Karpas-422 (cell line): ENCODE measurements around the gene MDN1. TPM values are rescaled to one million over a fixed set of nuclear protein-coding genes. Genes with fewer than 3 reads are reported as not detected.
A peak's percentile ranks its signal among the peaks of the same experiment; 100 is the strongest.

Experiments used
- DNase-seq: peaks from one replicate; pipeline ENCODE4 v3.0.0-alpha.2; 2015
- H2AFZ ChIP-seq: fragments of 200-600 bp; sonication (generic); 2 replicates; pipeline ENCODE4 v1.6.1; 2014; ENCODE audit warnings: antibody characterized with exemption, low read length, mixed read lengths
- H3K27ac ChIP-seq: fragments of 200-600 bp; sonication (generic); 2 replicates; pipeline ENCODE4 v1.5.1; 2014; ENCODE audit warnings: mild to moderate bottlenecking, low read length, moderate library complexity
- H3K27me3 ChIP-seq: fragments of 200-600 bp; sonication (generic); 2 replicates; pipeline ENCODE4 v1.6.1; 2014; ENCODE audit warnings: low read length, mixed read lengths
- H3K36me3 ChIP-seq: fragments of 200-600 bp; sonication (generic); 2 replicates; pipeline ENCODE4 v1.6.1; 2014; ENCODE audit warnings: low read length, mixed read lengths; ENCODE audit not compliant: insufficient read depth
- H3K4me1 ChIP-seq: fragments of 200-600 bp; sonication (generic); 2 replicates; pipeline ENCODE4 v1.6.1; 2014; ENCODE audit warnings: mild to moderate bottlenecking, low read length, mixed read lengths
- H3K4me2 ChIP-seq: fragments of 200-600 bp; sonication (generic); 2 replicates; pipeline ENCODE4 v1.6.1; 2014; ENCODE audit warnings: low read length, low read depth, mild to moderate bottlenecking; ENCODE audit not compliant: poor library complexity, severe bottlenecking
- H3K4me3 ChIP-seq: fragments of 200-600 bp; sonication (generic); 2 replicates; pipeline ENCODE4 v1.5.1; 2014; ENCODE audit warnings: mild to moderate bottlenecking, antibody characterized with exemption, low read length, mixed read lengths
- H3K79me2 ChIP-seq: fragments of 200-600 bp; sonication (generic); 2 replicates; pipeline ENCODE4 v1.6.1; 2014; ENCODE audit warnings: mild to moderate bottlenecking, low read length, mixed read lengths
- H3K9ac ChIP-seq: fragments of 200-600 bp; sonication (generic); 2 replicates; pipeline ENCODE4 v1.6.0; 2014; ENCODE audit warnings: low read length
- H3K9me2 ChIP-seq: fragments of 200-600 bp; sonication (generic), shearing (Covaris generic); replicated peaks from 2 replicates; pipeline ENCODE4 v1.6.0; 2014; ENCODE audit warnings: mild to moderate bottlenecking, low read length, moderate library complexity; ENCODE audit not compliant: insufficient read depth
- H3K9me3 ChIP-seq: fragments of 300-700, 200-600 bp; sonication (generic); 2 replicates; pipeline ENCODE4 v1.6.1; 2014; ENCODE audit warnings: low read length, mixed read lengths
- H4K20me1 ChIP-seq: fragments of 200-600 bp; sonication (generic); 2 replicates; pipeline ENCODE4 v1.6.1; 2014; ENCODE audit warnings: mild to moderate bottlenecking, antibody characterized with exemption, low read length, low read depth; ENCODE audit not compliant: insufficient read depth
- small RNA-seq: library from RNA; depleted of rRNA; stranded (forward); fragments of <200 nt; gene quantifications from one replicate; pipeline ENCODE3, GENCODE V24; 2014
- total RNA-seq: library from RNA; depleted of rRNA; stranded (reverse); fragments of >200 nt; shearing (Covaris generic); gene quantifications from 2 replicates; pipeline ENCODE4 v1.2.3, GENCODE V29; 2014; ENCODE audit warnings: low replicate concordance; rRNA removed

The MDN1 gene
- total RNA-seq, 1 experiment from 2014 or later: 42.0 TPM

DNA sequence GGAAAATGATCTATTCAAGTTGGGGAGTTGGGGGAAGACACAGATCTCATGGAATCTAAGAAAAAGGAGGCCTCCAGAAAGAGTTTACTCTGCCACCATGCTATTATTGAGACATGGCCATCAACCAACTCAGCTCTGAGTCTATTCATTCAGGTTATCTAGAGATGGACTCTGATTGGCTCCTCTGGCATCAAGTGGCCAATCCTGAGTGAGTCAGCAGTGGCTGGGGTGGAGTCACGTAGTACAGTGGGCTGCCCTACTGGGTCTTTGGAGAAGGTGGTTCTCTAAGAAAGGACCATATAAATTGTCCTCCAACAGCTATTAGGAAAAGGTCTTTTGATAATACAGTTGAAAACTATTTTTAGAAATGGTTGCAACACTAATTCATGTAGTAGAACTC, 223.1 kb downstream of the MDN1 start:
- Histone ChIP-seq H3K79me2 (no peaks in the 10 kb centered on the region), H3K9me3 (no peaks in the 10 kb centered on the region), H3K27me3 (no peaks in the 10 kb centered on the region; the same call in 1 of the 2 replicates), H4K20me1 (no peaks in the 10 kb centered on the region), H3K9ac (no peak overlapping the region), H3K4me1 (no peaks in the 10 kb centered on the region), H3K9me2 (no peaks in the 10 kb centered on the region), H3K27ac (no peak overlapping the region), H3K36me3 (no peaks in the 10 kb centered on the region), H2AFZ (no peak overlapping the region), H3K4me2 (no peak overlapping the region), H3K4me3 (no peak overlapping the region)
- DNase-seq: peak; percentile 58

DNA sequence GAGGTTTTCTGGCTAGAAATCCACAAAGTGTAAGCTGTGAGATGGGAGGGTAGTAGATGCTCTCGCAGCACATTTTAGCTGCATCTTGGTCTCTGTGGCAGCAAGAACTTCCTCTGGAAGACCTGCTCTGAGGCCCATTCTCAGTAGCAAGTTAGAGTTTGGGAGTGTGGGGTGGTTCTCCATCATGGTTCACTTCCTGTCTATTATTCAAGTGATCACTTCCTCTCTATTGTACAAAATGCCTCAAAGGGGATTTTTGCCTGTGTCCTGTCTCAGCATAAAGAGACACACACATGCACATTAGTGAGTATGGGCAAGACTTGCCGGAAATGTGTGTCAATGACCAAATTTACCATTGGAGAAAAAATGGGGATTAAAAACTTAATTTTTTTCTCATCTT, 223.5 kb downstream of the MDN1 start:
- no peak overlapping the region for H3K4me3 ChIP-seq
- H3K27me3 ChIP-seq: no peaks in the 10 kb centered on the region; the same call in 1 of the 2 replicates
- no peak overlapping the region for H3K27ac ChIP-seq
- no peaks in the 10 kb centered on the region for H3K4me1 ChIP-seq
- H3K36me3 ChIP-seq: no peaks in the 10 kb centered on the region
- H3K4me2 ChIP-seq: no peak overlapping the region
- no peaks in the 10 kb centered on the region for H3K79me2 ChIP-seq
- H3K9me3 ChIP-seq: no peaks in the 10 kb centered on the region
- H2AFZ ChIP-seq: no peak overlapping the region
- no peaks in the 10 kb centered on the region for H4K20me1 ChIP-seq
- no peak for DNase-seq
- H3K9me2 ChIP-seq: no peaks in the 10 kb centered on the region
- H3K9ac ChIP-seq: no peak overlapping the region

Small RNAs within 50 kb of the gene (small RNA-seq; reads per million reads assigned to genes)
- gene DNAJC19P6 (not detected), gene RF00019 (not detected)

Other genes with a start within 250 kb of the MDN1 start
- gene LYRM2, start 181.0 kb downstream of the MDN1 start, total RNA-seq: 13.7 and 23.9 TPM in 2 replicates
- gene CASP8AP2, start 10.1 kb upstream of the MDN1 start, total RNA-seq: 14.4 and 23.6 TPM in 2 replicates
- 1.3 and 2.3 TPM in 2 replicates for gene GJA10, start 74.7 kb upstream of the MDN1 start, total RNA-seq